Measurements from ENCODE around the gene SMYD3. TPM values are rescaled to one million over a fixed set of nuclear protein-coding genes. Genes with fewer than 3 reads are reported as not detected.

SMYD3 gene
- total and polyA plus RNA-seq, 2 of the 4 experiments (the other 2 are of a cell fraction): 26.5 to 37.6 TPM

GRCh38 chr1:245939756-245940345 lies 567.2 kb downstream of the SMYD3 start:
- Histone ChIP-seq H2BK120ac (ENCODE audit: low read depth, low read length) (no peak overlapping the region), H4K8ac (ENCODE audit: low read depth in 2 of 2, low read length in 2 of 2) (no peak overlapping the region), H3K27me3 (ENCODE audit: control insufficient read depth, insufficient read depth, low read length) (no peaks in the 10 kb centered on the region), H3K79me1 (ENCODE audit: low read depth in 1 of 2, low read length in 2 of 2) (no peaks in the 10 kb centered on the region), H3K36me3 (ENCODE audit: control insufficient read depth, insufficient read depth, low read length) (no peaks in the 10 kb centered on the region), H3K4me1 (ENCODE audit: control insufficient read depth, insufficient read depth, low read length) (no peaks in the 10 kb centered on the region), H3K18ac (ENCODE audit: low read depth, low read length) (no peak overlapping the region), H2AK9ac (replicated peaks; ENCODE audit: low read depth, low read length, poor library complexity) (no peak overlapping the region), H4K5ac (ENCODE audit: low read depth, low read length) (no peak overlapping the region), H3K9ac (ENCODE audit: low read depth, low read length) (no peak overlapping the region), H3K27ac (ENCODE audit: insufficient read depth, low read length) (no peak overlapping the region), H3K56ac (ENCODE audit: extremely low read depth, insufficient read depth, low read length) (no peak overlapping the region), H2BK15ac (ENCODE audit: low read depth, low read length) (no peak overlapping the region), H4K20me1 (ENCODE audit: insufficient read depth, low read length) (no peaks in the 10 kb centered on the region), H3K4me2 (ENCODE audit: low read depth, low read length) (no peak overlapping the region), H3K4ac (ENCODE audit: low read depth, low read length) (no peak overlapping the region), H2AK5ac (ENCODE audit: low read depth, low read length) (no peak overlapping the region), H2BK5ac (ENCODE audit: low read depth, low read length, poor library complexity, severe bottlenecking) (no peak overlapping the region), H3K14ac (replicated peaks; ENCODE audit: low read depth, low read length) (no peak overlapping the region), H3K23ac (ENCODE audit: low read depth, low read length) (no peak overlapping the region), H3K9me1 (ENCODE audit: insufficient read depth, low read length) (no peaks in the 10 kb centered on the region), H3K4me3 (ENCODE audit: insufficient read depth, low read depth, low read length) (no peak overlapping the region), H2AFZ (replicated peaks; ENCODE audit: low read length, poor library complexity) (no peak overlapping the region), H4K91ac (ENCODE audit: insufficient read depth, low read depth, low read length) (no peak overlapping the region), H3K9me3 (ENCODE audit: control insufficient read depth, insufficient read depth, low read length) (no peaks in the 10 kb centered on the region), H2BK20ac (ENCODE audit: low read depth, low read length) (no peak overlapping the region)
- ATAC-seq (ENCODE audit: low read depth): no peak
- ChIA-PET CTCF (no interaction called here), POLR2A (ENCODE audit: unreplicated experiment) (no interaction called here)
- in situ Hi-C loops (cut with MboI; ENCODE audit: low sequenced_read_pairs): no loop called here
- TF ChIP-seq CHD1 (IDR thresholded peaks at IDR 0.05; ENCODE audit: low read depth, low read length): no peak
- WGBS, 2 experiments (ENCODE audit: extremely low coverage in 2 of 2, insufficient read length in 1 of 2): no CpG with 5 or more reads among the region's 8 CpGs
- DNase-seq: no peak
- BruUV-seq (replicated peaks): no TSS peak
- intact Hi-C loops (cut with micrococcal nuclease): no loop called here
- dilution Hi-C loops (cut with HindIII; ENCODE audit: low sequenced_read_pairs, unreplicated experiment): no loop called here
